Stomach smooth muscle (tissue), 2 donors: ENCODE results near the gene CD177.

Experiments
- H3K27ac ChIP-seq: one replicate; pipeline ENCODE4 v1.7.0; 2013; ENCODE audit warnings: mild to moderate bottlenecking, low read length, inconsistent platforms
- H3K27me3 ChIP-seq, 2 donors: one replicate each; pipeline ENCODE4 v1.7.0; 2013; ENCODE audit warnings: low read length in 2 of 2; ENCODE audit not compliant: insufficient read depth in 2 of 2, control insufficient read depth in 1 of 2
- H3K36me3 ChIP-seq, 2 donors: one replicate each; pipeline ENCODE4 v1.7.0; 2013; ENCODE audit warnings: low read length in 2 of 2; ENCODE audit not compliant: control insufficient read depth in 2 of 2, insufficient read depth in 2 of 2
- H3K4me1 ChIP-seq: one replicate; pipeline ENCODE4 v1.7.0; 2013; ENCODE audit warnings: low read length; ENCODE audit not compliant: control insufficient read depth, insufficient read depth
- H3K4me3 ChIP-seq, 2 donors: one replicate each; pipeline ENCODE4 v1.7.0; 2013; ENCODE audit warnings: low read length in 2 of 2
- H3K9ac ChIP-seq, 2 donors: one replicate each; pipeline ENCODE4 v1.7.0; 2013; ENCODE audit warnings: low read length in 2 of 2, mild to moderate bottlenecking in 1 of 2
- H3K9me3 ChIP-seq, 2 donors: one replicate each; pipeline ENCODE4 v1.7.0; 2013; ENCODE audit warnings: low read length in 2 of 2; ENCODE audit not compliant: control insufficient read depth in 2 of 2
- donor health status: healthy.
- donor health status: Pancreatic carcinoma.

The CD177 gene

GRCh38 chr19:43353606-43354304 lies at the start of gene CD177:
TSS of gene CD177 (plus strand) at chr19:43353686. CDS start at chr19:43353715, 29 bp downstream.
- Histone ChIP-seq H3K9ac (no peak within 1 kb of the TSS), H3K4me1 (no peaks in the 10 kb centered on the region), H3K36me3 (no peaks in the 10 kb centered on the region), H3K9me3 (no peaks in the 10 kb centered on the region), H3K27me3 (peaks cover 4 to 6% of the 10 kb centered on the region in 2 donors), H3K27ac (no peak within 1 kb of the TSS), H3K4me3 (no peak within 1 kb of the TSS)

DNA sequence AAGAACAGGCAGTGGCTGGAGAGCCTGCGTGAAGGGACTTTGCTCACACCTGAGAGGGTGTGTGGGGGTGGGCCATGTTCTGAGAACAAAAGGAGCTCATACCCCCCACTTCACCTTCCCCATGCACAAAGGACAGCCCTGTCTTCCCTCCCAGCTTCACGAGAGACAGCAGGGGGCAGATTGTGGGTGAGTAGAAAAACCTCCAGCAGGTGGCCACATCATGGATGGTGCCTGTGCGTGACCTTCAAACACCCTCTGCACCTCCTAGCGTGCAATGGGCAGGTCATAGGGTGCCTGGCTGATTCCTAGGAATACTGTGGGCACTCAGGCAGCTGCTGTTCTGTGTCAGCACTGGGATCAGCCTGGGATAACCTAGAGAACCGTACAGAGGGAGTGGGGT lies 47.8 kb upstream of the CD177 start:
- Histone ChIP-seq H3K4me1 (no peaks in the 10 kb centered on the region), H3K27me3 (peaks cover 0 to 7% of the 10 kb centered on the region in 2 donors), H3K9me3 (peaks cover 4 to 6% of the 10 kb centered on the region in 2 donors), H3K27ac (no peak overlapping the region), H3K36me3 (no peaks in the 10 kb centered on the region), H3K4me3 (no peak overlapping the region), H3K9ac (no peak overlapping the region)

- Histone ChIP-seq H3K9ac (no peak overlapping the region), H3K4me1 (no peaks in the 10 kb centered on the region), H3K36me3 (no peaks in the 10 kb centered on the region), H3K4me3 (no peak overlapping the region), H3K9me3 (peaks cover 4% of the 10 kb centered on the region in 2 donors), H3K27ac (no peak overlapping the region), H3K27me3 (peaks cover 0 to 7% of the 10 kb centered on the region in 2 donors)
Measured at GRCh38 chr19:43306097-43306496, 47.4 kb upstream of the CD177 start.

- Histone ChIP-seq H3K9ac (no peak overlapping the region), H3K36me3 (no peaks in the 10 kb centered on the region), H3K4me1 (no peaks in the 10 kb centered on the region), H3K4me3 (no peak overlapping the region), H3K9me3 (peaks cover 3 to 4% of the 10 kb centered on the region in 2 donors), H3K27ac (no peak overlapping the region), H3K27me3 (peaks cover 0 to 7% of the 10 kb centered on the region in 2 donors)
Measured at GRCh38 chr19:43308244-43308815, 45.2 kb upstream of the CD177 start.

DNA sequence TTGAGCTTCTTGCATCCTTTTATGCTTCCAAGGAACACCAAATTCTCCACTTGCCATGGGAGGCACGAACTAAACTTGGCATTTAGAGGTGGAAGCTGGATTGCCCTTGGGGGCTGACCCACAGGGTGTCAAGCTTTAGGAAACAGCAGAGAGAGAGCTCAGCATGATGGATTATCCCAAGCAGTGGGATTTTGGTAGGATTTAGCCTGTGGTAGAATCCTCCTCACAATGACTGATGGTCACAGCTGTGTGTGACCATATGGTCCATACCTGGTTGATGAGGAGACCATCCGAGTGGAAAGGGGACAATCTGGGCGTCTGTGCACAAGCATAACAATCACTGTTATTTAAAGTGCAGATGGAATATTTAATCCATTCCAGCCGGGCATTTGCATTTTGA lies 44.0 kb upstream of the CD177 start:
- Histone ChIP-seq H3K9ac (no peak overlapping the region), H3K27ac (no peak overlapping the region), H3K9me3 (peaks cover 3 to 4% of the 10 kb centered on the region in 2 donors), H3K4me3 (no peak overlapping the region), H3K27me3 (peaks cover 0 to 7% of the 10 kb centered on the region in 2 donors), H3K4me1 (no peaks in the 10 kb centered on the region), H3K36me3 (no peaks in the 10 kb centered on the region)

- H3K27ac ChIP-seq, result no peak overlapping the region
- no peaks in the 10 kb centered on the region for H3K4me1 ChIP-seq
- no peak overlapping the region for H3K4me3 ChIP-seq
- H3K9me3 ChIP-seq, result peaks cover 3 to 4% of the 10 kb centered on the region in 2 donors
- H3K27me3 ChIP-seq, result peaks cover 0 to 7% of the 10 kb centered on the region in 2 donors
- no peak overlapping the region for H3K9ac ChIP-seq
- H3K36me3 ChIP-seq, result no peaks in the 10 kb centered on the region
Measured at GRCh38 chr19:43310221-43310620, 43.3 kb upstream of the CD177 start.

DNA sequence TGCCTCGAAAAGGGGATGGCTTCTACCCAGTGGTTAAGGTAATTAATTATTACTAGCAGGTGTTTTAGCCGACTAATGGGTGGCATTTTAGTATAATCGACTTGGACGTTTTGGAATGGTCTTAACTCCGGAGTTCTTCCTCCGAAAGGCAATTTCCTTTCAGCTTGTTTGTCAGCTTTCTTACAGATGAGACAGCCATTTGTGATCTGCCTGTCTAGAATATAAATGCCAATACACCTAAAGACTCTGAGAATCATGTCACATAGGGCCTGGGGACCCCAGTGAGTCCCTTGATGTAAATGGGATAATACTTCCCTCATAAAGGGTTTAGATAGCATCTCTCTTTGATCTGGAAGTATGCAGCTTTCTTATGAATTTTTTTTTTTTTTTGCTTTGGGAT lies 42.2 kb upstream of the CD177 start:
- H3K27me3 ChIP-seq, result peaks cover 0 to 5% of the 10 kb centered on the region in 2 donors
- no peaks in the 10 kb centered on the region for H3K4me1 ChIP-seq
- no peak overlapping the region for H3K9ac ChIP-seq
- no peaks in the 10 kb centered on the region for H3K36me3 ChIP-seq
- peaks cover 3 to 4% of the 10 kb centered on the region in 2 donors for H3K9me3 ChIP-seq
- H3K27ac ChIP-seq, result no peak overlapping the region
- H3K4me3 ChIP-seq, result no peak overlapping the region

- Histone ChIP-seq H3K9ac (no peak overlapping the region), H3K27ac (no peak overlapping the region), H3K4me3 (no peak overlapping the region), H3K27me3 (peaks cover 0 to 4% of the 10 kb centered on the region in 2 donors), H3K36me3 (no peaks in the 10 kb centered on the region), H3K4me1 (no peaks in the 10 kb centered on the region), H3K9me3 (peaks cover 3 to 4% of the 10 kb centered on the region in 2 donors)
Measured at GRCh38 chr19:43311706-43312105, 41.8 kb upstream of the CD177 start.

DNA sequence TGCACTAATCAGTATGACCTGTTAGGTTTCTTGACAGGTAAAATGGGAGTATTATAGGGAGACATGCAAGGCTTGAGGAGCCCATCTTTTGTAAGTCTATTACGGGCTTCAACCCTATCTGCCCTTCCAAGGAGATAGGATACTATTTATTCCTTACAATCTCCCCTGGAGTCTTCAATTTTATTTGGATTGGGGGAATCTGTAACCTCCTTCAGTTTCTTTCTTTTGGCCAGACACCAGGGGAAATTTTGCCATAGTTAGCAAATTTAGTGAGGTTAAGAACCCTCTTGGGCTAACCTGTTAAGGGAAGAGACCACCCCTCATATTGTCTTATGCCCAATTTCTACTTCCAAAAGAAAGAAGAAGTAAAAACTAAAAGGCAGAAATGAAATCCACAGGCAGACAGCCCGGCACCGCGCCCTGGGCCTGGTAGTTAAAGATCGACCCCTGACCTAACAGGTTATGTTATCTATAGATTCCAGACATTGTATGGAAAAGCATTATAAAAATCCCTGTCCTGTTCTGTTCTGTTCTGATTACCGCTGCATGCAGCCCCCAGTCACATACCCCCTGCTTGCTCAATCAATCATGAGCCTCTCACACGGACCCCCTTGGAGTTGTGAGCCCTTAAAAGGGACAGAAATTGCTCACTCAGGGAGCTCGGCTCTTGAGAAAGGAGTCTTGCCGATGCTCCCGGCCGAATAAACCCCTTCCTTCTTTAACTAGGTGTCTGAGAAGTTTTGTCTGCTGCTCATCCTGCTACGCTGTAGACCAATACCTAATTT lies 39.6 kb upstream of the CD177 start:
- H3K27me3 ChIP-seq, result peaks cover 0 to 2% of the 10 kb centered on the region in 2 donors
- no peaks in the 10 kb centered on the region for H3K36me3 ChIP-seq
- H3K9me3 ChIP-seq, result no peaks in the 10 kb centered on the region
- H3K4me1 ChIP-seq, result no peaks in the 10 kb centered on the region
- H3K4me3 ChIP-seq, result no peak overlapping the region
- H3K9ac ChIP-seq, result no peak overlapping the region
- no peak overlapping the region for H3K27ac ChIP-seq

GRCh38 chr19:43315851-43316250 lies 37.6 kb upstream of the CD177 start:
- H3K4me3 ChIP-seq, result no peak overlapping the region
- H3K4me1 ChIP-seq, result no peaks in the 10 kb centered on the region
- H3K27ac ChIP-seq, result no peak overlapping the region
- no peak overlapping the region for H3K9ac ChIP-seq
- no peaks in the 10 kb centered on the region for H3K9me3 ChIP-seq
- no peaks in the 10 kb centered on the region for H3K36me3 ChIP-seq
- peaks cover 0 to 2% of the 10 kb centered on the region in 2 donors for H3K27me3 ChIP-seq
